ENCODE results near the gene WDR86.

Gene WDR86

DNA sequence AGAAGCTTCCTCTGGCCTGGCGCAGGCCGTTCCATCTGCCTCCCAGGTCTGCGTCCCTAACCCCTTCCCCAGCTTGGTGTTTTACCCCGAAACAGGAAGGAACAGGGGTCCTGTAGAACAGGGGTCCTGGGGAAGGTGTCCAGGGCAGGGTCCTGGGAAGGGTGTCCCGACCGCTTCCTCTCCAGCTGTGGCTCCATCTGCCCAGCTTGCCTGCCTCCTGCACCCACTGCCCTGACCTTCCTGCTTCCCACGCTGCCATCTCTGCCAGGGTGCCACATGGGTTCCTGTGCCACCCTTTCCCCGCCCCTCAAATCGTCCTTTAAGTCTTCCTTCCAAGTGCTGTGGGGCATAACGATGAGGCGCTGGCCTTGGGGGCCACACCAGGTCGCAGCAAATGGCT lies 32.4 kb downstream of the WDR86 start:
- Histone ChIP-seq H3K36me3 (ENCODE audit: insufficient read depth, low read length) (peaks cover 44% of the 10 kb centered on the region), H3K27ac (ENCODE audit: low read depth, low read length) (no peak overlapping the region), H3K9me3 (ENCODE audit: low read length) (no peaks in the 10 kb centered on the region), H3K4me3 (ENCODE audit: low read depth in 1 of 2, low read length in 2 of 2) (no peak overlapping the region), H3K27me3 (ENCODE audit: control insufficient read depth in 1 of 2, insufficient read depth in 2 of 2, low read length in 2 of 2) (peaks cover 6 to 13% of the 10 kb centered on the region in 2 donors), H3K4me1 (ENCODE audit: insufficient read depth, low read length) (peaks cover 5% of the 10 kb centered on the region), H3K9ac (ENCODE audit: low read length) (no peak overlapping the region)

DNA sequence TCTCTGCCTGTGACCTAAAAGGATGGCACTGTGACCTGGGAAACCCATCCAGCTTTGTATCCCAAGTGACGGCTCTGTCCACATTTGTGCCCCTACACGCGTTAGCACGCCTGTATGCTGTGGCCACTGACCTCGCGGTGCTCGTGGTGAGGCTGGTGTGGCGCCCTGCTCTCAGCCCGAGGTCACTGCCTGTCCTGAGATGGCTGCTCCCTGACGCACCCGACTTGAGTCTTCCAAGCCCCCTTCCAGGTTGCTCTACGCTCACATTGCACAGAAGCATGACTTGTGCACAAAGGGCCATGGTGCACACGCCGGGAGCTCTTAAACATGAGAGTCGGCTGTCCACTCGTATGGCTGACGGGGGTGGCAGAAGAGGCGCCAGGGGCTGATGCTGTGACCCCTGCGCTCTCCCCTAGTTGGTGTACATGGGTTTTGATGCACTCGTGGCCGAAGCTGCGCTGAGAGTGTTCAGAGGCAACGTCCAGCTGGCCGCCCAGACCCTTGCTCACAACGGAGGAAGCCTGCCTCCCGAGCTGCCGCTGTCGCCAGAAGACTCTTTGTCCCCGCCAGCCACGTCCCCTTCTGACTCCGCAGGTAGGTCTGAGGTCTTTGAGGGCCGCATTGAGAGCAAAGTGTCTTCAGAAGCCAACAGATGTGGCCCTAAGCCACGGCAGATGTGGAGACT lies 33.5 kb downstream of the WDR86 start:
- Histone ChIP-seq H3K27ac (ENCODE audit: low read depth, low read length) (no peak overlapping the region), H3K9me3 (ENCODE audit: low read length) (no peaks in the 10 kb centered on the region), H3K36me3 (ENCODE audit: insufficient read depth, low read length) (peaks cover 49% of the 10 kb centered on the region), H3K27me3 (ENCODE audit: control insufficient read depth in 1 of 2, insufficient read depth in 2 of 2, low read length in 2 of 2) (peaks cover 0 to 3% of the 10 kb centered on the region in 2 donors), H3K4me3 (ENCODE audit: low read depth in 1 of 2, low read length in 2 of 2) (no peak overlapping the region), H3K9ac (ENCODE audit: low read length) (no peak overlapping the region), H3K4me1 (ENCODE audit: insufficient read depth, low read length) (no peaks in the 10 kb centered on the region)

DNA sequence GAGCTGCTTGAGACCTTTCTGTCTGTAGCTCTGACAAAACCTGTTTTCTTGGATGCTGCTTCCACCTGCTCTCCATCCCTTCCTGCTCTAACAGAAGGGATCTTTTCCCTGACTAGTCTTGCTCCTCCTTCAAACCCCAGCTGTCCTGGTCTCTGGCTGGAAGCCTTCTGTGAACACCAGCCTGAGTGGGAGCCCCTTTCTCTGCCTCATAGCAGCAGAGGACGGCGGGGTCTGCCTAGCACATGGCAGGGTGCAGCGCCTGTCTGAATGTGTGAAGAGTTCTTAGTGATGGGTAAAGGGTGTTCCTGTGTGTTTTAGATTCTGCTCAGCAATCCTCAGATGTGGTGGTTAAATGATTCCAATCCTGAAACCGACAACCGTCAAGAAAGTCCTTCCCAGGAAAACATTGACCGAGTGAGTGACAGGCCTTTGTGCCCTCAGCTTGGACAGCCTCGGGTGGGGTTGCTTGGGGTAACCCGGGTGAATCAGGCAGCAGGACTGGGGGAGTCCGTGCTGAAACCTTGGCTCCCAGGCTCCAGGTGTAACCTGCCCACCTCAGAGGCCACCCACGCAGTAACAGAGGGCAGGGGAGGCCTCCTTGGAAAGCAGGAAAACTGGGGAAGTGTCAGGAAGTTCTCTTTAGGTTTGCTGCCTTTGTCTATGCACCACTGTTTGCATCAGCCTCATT lies 34.2 kb downstream of the WDR86 start:
- Histone ChIP-seq H3K9me3 (ENCODE audit: low read length) (no peaks in the 10 kb centered on the region), H3K27ac (ENCODE audit: low read depth, low read length) (no peak overlapping the region), H3K4me1 (ENCODE audit: insufficient read depth, low read length) (no peaks in the 10 kb centered on the region), H3K27me3 (ENCODE audit: control insufficient read depth in 1 of 2, insufficient read depth in 2 of 2, low read length in 2 of 2) (no peaks in the 10 kb centered on the region), H3K36me3 (ENCODE audit: insufficient read depth, low read length) (peaks cover 49% of the 10 kb centered on the region), H3K9ac (ENCODE audit: low read length) (no peak overlapping the region), H3K4me3 (ENCODE audit: low read depth in 1 of 2, low read length in 2 of 2) (no peak overlapping the region)

DNA sequence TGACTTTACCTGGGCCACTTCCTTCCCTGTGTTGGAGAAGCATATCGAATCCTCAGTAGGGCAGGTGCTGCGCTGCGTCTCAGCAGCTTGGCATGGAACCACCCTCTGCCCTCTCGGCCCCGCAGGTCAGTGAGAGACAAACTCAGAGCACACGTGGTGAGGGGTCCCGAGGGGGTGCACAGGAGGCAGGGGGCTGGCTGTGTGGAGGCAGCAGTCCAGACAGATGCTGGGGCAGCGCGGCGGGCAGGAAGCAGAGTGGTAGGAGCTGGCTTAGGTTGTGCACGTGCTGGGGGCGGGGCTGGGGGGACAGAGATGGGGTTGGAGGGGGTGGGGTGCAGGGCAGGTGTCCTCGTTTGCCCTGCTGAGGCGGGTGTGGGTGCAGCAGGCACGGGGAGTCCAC lies 35.1 kb downstream of the WDR86 start:
- Histone ChIP-seq H3K27me3 (ENCODE audit: control insufficient read depth in 1 of 2, insufficient read depth in 2 of 2, low read length in 2 of 2) (no peaks in the 10 kb centered on the region), H3K9ac (ENCODE audit: low read length) (no peak overlapping the region), H3K36me3 (ENCODE audit: insufficient read depth, low read length) (peaks cover 51% of the 10 kb centered on the region), H3K4me1 (ENCODE audit: insufficient read depth, low read length) (no peaks in the 10 kb centered on the region), H3K9me3 (ENCODE audit: low read length) (no peaks in the 10 kb centered on the region), H3K4me3 (ENCODE audit: low read depth in 1 of 2, low read length in 2 of 2) (no peak overlapping the region), H3K27ac (ENCODE audit: low read depth, low read length) (no peak overlapping the region)

DNA sequence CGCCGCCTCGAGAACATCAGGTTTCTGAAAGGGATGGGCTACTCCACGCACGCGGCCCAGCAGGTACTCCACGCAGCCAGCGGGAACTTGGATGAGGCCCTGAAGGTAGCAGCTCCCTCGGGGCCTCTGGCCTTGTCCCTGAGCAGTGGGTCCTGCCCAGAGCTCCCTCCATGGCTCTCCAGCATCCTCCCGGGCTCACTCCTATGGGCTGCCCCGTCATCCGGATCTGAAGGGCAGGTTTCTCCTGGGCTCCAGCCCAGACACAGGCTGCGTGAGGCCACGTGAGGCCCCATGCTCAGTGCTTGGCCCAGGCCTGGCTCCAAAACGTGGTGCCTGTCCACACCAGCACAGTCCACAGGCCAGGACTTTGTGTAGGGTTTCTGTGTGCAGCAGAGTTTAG lies 35.7 kb downstream of the WDR86 start:
- Histone ChIP-seq H3K9me3 (ENCODE audit: low read length) (no peaks in the 10 kb centered on the region), H3K9ac (ENCODE audit: low read length) (no peak overlapping the region), H3K27ac (ENCODE audit: low read depth, low read length) (no peak overlapping the region), H3K4me1 (ENCODE audit: insufficient read depth, low read length) (no peaks in the 10 kb centered on the region), H3K4me3 (ENCODE audit: low read depth in 1 of 2, low read length in 2 of 2) (no peak overlapping the region), H3K27me3 (ENCODE audit: control insufficient read depth in 1 of 2, insufficient read depth in 2 of 2, low read length in 2 of 2) (no peaks in the 10 kb centered on the region), H3K36me3 (ENCODE audit: insufficient read depth, low read length) (peaks cover 54% of the 10 kb centered on the region)

DNA sequence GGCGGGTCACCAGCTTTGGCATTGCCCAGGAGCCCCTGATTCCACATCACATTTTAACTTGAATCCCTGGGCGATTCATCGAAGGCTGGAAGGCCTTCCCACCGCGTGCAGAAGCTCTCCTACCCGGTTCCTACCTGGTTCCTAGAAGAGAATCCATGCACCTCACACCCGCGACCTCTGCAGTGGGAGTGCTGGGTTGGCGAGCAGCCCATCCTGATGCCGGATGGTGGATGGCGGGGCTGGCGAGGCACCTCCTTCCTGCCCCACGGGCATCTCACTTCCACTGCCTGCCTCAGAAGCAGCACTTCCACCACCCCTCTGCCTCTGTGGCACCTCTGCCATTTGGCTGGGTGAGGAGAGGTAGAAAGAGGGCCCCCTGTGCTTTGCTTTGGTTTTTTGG lies 36.2 kb downstream of the WDR86 start:
- H3K9ac ChIP-seq (ENCODE audit: low read length) = no peak overlapping the region
- no peak overlapping the region for H3K4me3 ChIP-seq (ENCODE audit: low read depth in 1 of 2, low read length in 2 of 2)
- no peak overlapping the region for H3K27ac ChIP-seq (ENCODE audit: low read depth, low read length)
- peaks cover 54% of the 10 kb centered on the region for H3K36me3 ChIP-seq (ENCODE audit: insufficient read depth, low read length)
- peaks cover 1% of the 10 kb centered on the region for H3K4me1 ChIP-seq (ENCODE audit: insufficient read depth, low read length)
- no peaks in the 10 kb centered on the region for H3K27me3 ChIP-seq (ENCODE audit: control insufficient read depth in 1 of 2, insufficient read depth in 2 of 2, low read length in 2 of 2)
- H3K9me3 ChIP-seq (ENCODE audit: low read length) = no peaks in the 10 kb centered on the region

DNA sequence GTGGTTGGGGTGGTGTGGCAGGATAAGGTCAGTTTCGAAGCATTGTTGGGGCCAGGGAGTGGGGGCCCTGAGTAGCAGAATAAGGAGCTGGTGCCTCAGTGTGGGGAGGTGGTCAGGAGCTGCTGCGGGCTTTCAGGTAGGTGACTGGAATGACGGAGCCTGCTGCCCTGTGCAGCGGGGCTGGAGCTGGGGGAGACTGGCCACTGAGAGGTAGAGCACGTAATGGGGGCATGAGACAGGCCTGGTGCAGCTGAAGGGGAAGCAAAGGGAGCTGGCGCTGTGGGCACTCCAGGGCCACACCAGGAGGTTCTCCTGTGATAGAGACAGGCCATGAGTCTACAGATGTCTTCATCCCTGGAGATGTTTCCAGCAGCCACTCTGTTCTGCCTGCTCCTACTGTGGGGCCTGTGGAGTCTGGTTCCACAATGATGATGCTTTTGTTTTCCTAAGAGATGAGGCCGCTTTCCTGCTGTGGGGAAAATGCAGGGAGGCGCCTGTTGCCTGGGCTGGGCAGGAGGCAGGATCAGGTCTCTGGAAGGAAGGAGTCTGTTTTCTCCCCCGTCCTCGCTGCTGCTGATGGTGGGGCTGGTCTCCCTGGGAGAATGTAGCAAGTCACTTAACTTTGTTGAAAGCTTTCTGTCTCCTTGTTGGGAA lies 37.1 kb downstream of the WDR86 start:
- peaks cover 46% of the 10 kb centered on the region for H3K36me3 ChIP-seq (ENCODE audit: insufficient read depth, low read length)

DNA sequence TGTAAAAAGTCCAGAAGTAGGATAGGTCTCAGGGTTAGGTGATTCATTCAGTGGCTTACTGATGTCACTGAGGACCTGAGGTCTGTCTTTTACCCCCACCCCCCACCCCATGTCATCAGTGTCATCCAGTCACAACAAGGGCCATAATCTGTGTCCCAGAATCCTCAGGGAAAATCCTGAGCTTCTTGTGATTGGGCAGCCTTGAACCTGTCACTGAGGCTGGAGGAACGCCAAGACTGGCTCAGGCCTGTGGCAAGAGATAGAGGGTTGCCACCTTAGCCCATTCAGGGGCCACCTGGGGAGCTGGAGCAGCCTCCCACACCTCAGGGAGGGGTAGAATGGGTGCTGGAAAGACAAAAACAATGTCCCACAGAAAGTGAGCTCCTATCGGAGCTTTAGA lies 38.6 kb downstream of the WDR86 start:
- no peak overlapping the region for H3K27ac ChIP-seq (ENCODE audit: low read depth, low read length)
- no peaks in the 10 kb centered on the region for H3K27me3 ChIP-seq (ENCODE audit: control insufficient read depth in 1 of 2, insufficient read depth in 2 of 2, low read length in 2 of 2)
- H3K36me3 ChIP-seq (ENCODE audit: insufficient read depth, low read length) = peaks cover 32% of the 10 kb centered on the region
- no peaks in the 10 kb centered on the region for H3K9me3 ChIP-seq (ENCODE audit: low read length)
- peaks cover 25% of the 10 kb centered on the region for H3K4me1 ChIP-seq (ENCODE audit: insufficient read depth, low read length)
- H3K4me3 ChIP-seq (ENCODE audit: low read depth in 1 of 2, low read length in 2 of 2) = no peak overlapping the region
- no peak overlapping the region for H3K9ac ChIP-seq (ENCODE audit: low read length)

More for the DNA sequence above, 37.1 kb downstream of the WDR86 start:
- Histone ChIP-seq H3K27ac (ENCODE audit: low read depth, low read length) (no peak overlapping the region), H3K9ac (ENCODE audit: low read length) (no peak overlapping the region), H3K4me3 (ENCODE audit: low read depth in 1 of 2, low read length in 2 of 2) (no peak overlapping the region), H3K4me1 (ENCODE audit: insufficient read depth, low read length) (peaks cover 10% of the 10 kb centered on the region), H3K27me3 (ENCODE audit: control insufficient read depth in 1 of 2, insufficient read depth in 2 of 2, low read length in 2 of 2) (no peaks in the 10 kb centered on the region), H3K9me3 (ENCODE audit: low read length) (no peaks in the 10 kb centered on the region)

DNA sequence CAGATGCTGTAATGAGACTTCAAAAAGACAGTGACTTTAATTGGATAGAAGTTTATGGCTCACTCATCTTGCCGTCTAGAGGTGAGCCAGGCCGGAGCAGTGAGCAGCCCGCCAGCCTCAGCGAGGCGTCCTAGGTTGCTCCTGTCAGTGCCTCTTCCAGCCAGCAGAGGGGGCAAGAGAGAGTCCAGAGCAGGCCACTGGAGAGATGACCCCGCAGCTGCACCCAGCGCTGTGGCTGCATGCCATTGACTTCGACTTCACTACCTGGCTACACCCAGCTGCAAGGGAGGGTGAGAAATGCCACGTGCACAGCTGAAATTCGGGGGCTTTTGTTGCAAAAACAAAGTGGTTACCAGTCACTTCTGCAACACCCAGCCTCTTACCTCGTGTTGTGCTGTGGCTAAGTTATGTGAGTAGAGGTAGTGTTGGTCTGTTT lies 41.7 kb downstream of the WDR86 start:
- peak overlapping the region; percentile 66 for H3K27ac ChIP-seq (ENCODE audit: low read depth, low read length)
- no peak overlapping the region for H3K4me3 ChIP-seq (ENCODE audit: low read depth in 1 of 2, low read length in 2 of 2)
- peaks cover 14% of the 10 kb centered on the region for H3K36me3 ChIP-seq (ENCODE audit: insufficient read depth, low read length)
- no peaks in the 10 kb centered on the region for H3K27me3 ChIP-seq (ENCODE audit: control insufficient read depth in 1 of 2, insufficient read depth in 2 of 2, low read length in 2 of 2)
- H3K9ac ChIP-seq (ENCODE audit: low read length) = peak overlapping the region; percentile 11
- H3K9me3 ChIP-seq (ENCODE audit: low read length) = no peaks in the 10 kb centered on the region
- peaks cover 25% of the 10 kb centered on the region for H3K4me1 ChIP-seq (ENCODE audit: insufficient read depth, low read length)

DNA sequence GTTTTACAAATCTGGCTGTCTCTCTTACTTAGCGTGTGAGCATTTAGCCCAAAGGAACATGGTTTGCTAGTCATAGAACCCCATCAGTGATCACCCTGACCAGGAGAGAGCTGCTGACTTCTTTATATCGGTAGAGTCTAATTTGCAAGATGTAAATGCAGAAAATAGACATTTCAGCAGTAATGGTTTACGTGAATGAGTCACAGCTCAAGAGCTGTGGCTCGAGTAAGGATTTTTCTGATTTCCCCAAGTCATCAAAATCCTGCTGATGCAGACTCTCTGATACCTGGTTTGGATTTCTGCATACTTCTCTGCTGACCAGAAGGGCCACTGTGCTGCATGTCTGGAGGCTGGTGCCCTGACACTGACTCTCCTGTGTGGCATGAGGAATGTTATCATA lies 42.6 kb downstream of the WDR86 start:
- peaks cover 25% of the 10 kb centered on the region for H3K4me1 ChIP-seq (ENCODE audit: insufficient read depth, low read length)
- H3K9me3 ChIP-seq (ENCODE audit: low read length) = no peaks in the 10 kb centered on the region
- H3K4me3 ChIP-seq (ENCODE audit: low read depth in 1 of 2, low read length in 2 of 2) = no peak overlapping the region
- peak overlapping the region; percentile 66 for H3K27ac ChIP-seq (ENCODE audit: low read depth, low read length)
- H3K9ac ChIP-seq (ENCODE audit: low read length) = peak overlapping the region; percentile 11
- peaks cover 16% of the 10 kb centered on the region for H3K36me3 ChIP-seq (ENCODE audit: insufficient read depth, low read length)
- no peaks in the 10 kb centered on the region for H3K27me3 ChIP-seq (ENCODE audit: control insufficient read depth in 1 of 2, insufficient read depth in 2 of 2, low read length in 2 of 2)

DNA sequence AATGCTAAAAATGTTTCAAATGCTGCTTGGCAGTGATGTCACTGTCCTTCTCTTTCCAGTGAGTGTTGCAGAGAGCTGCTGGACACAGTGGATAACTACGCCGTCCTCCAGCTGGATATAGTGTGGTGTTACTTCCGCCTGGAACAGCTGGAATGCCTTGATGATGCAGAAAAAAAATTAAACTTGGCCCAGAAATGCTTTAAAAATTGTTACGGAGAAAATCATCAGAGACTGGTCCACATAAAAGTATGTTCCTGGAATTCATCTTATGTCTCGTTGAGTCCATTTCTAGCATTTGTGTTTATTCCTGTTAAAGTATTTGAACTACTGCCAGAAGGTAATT lies 43.0 kb downstream of the WDR86 start:
- H3K27me3 ChIP-seq (ENCODE audit: control insufficient read depth in 1 of 2, insufficient read depth in 2 of 2, low read length in 2 of 2) = no peaks in the 10 kb centered on the region
- H3K9ac ChIP-seq (ENCODE audit: low read length) = peak overlapping the region; percentile 18
- peak overlapping the region; percentile 66 for H3K27ac ChIP-seq (ENCODE audit: low read depth, low read length)
- H3K4me1 ChIP-seq (ENCODE audit: insufficient read depth, low read length) = peaks cover 25% of the 10 kb centered on the region
- H3K9me3 ChIP-seq (ENCODE audit: low read length) = no peaks in the 10 kb centered on the region
- peaks cover 14% of the 10 kb centered on the region for H3K36me3 ChIP-seq (ENCODE audit: insufficient read depth, low read length)
- H3K4me3 ChIP-seq (ENCODE audit: low read depth in 1 of 2, low read length in 2 of 2) = no peak overlapping the region
